ENCODE measurements around the gene CAT.

CAT gene

GRCh38 chr11:34459507-34460162, 20.9 kb downstream of the CAT start:
- no peak for DNase-seq (ENCODE audit: low spot score)

DNA sequence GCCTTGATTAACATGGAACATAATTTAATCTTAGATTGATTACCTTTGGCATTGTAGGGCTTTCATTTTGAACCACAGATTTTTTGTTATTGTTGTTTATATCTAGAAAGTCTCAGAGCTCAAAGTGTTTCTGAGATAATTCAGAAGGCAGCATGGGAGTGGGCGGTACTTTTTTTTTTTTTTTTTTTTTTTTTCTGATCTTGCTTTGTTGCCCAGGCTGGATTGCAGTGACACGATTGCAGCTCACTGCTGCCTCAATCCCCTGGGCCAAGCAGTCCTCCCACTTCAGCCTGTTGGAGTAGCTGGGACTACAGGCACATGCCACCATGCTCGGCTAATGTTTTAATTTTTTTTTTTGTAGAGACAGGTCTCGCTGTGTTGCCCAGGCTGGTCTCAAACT, 21.5 kb downstream of the CAT start:
- DNase-seq (ENCODE audit: low spot score), result no peak

DNA sequence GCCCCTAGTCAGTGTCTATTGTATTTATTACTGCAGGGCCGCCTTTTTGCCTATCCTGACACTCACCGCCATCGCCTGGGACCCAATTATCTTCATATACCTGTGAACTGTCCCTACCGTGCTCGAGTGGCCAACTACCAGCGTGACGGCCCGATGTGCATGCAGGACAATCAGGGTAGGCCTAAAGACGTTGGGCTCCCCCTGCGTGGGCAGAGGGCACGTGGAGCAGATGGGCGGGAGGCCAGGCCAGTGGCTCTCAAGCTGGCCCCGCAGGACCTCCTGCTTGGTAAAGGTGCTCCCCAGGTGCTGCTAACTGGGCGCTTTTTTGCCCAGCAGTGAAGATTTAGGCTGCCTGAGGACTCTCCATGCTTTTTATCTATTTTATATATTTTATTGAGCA, 22.5 kb downstream of the CAT start:
- no peak for DNase-seq (ENCODE audit: low spot score)

- no peak for DNase-seq (ENCODE audit: low spot score)
Observed at GRCh38 chr11:34464591-34465051, 25.9 kb downstream of the CAT start.

DNA sequence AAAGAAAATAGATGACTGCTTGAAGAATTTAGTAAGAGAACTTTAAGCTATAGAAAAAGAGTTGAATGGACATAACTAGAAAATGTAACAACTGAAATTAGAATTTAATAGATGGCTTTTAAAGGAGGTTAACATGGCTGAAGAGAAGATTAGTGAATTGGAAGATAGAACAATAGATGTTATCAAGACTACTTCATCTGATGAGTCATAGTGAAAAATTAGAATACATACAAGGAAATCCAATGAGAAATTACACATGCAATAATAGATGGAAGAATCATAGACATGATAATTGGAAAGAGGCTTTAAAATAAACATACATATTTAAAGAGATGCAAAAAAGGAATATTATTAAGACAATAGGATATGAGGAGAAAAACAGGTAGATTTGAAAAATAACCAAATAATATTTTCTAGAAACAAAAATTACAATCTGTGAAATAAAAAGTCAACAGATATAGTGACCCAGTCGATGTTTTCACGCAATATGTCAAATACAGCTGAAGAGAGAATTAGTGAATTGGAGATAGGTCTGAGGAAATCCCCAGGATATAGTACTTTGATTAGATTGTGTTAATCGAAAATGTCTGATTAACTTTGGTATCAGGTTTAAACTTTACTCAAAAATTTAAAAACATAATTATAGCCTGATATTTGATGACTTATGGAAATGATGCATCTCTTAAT, 28.2 kb downstream of the CAT start:
- no peak for DNase-seq (ENCODE audit: low spot score)

DNA sequence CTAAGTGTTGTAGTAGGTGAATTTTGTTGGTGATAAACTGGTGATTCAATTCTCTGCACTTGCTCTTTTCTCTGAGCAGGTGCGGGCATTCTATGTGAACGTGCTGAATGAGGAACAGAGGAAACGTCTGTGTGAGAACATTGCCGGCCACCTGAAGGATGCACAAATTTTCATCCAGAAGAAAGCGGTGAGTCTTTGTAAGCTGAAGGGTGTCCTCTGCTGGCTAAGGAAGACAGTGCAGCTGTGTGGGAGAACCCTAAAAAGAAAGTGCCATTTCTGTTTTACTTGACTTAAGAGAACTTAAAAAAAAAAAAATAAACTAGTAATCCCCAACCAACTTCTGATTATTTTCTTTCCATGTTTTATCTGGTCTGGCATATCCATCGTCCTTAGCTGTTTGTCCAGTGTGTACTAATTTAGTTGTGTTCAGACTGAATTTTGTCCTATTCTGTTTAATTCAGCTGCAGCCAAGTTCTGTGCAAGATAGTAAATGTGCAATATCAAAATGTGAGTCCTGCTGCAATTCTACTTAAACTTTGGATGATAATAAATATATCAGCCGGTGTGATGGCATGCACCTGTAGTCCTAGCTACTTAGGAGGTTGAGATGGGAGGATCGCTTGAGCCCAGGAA, 29.6 kb downstream of the CAT start:
- DNase-seq (ENCODE audit: low spot score), result no peak

DNA sequence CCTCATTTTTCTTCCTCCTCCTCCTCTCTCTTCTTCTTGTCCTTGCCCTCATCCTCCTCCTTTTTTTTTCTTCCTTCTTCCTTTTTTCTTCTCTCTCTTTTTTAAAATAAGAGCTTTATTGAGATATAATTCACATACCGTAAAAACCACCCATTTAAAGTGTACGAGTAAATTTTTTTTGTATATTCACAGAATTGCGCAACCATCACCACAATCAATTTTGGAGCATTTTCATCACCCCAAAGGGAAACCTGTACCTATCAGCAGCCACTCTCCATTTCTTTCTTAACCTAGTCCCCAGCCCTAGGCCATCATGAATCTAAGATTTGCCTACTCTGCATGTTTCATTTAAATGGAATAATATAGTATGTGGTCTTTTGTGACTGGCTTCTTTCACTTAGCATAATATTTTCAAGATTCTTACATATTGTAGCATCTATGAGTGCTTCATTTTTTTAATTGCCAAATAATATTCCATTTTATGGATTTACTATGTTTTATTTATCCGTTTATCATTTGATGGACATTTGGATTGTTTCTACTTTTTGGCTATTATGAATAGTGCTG, 35.0 kb downstream of the CAT start:
- no peak for DNase-seq (ENCODE audit: low spot score)

GRCh38 chr11:34475656-34476055, 36.9 kb downstream of the CAT start:
- DNase-seq (ENCODE audit: low spot score), result no peak

- DNase-seq (ENCODE audit: low spot score), result no peak
Observed at GRCh38 chr11:34476849-34477248, 38.1 kb downstream of the CAT start.

DNA sequence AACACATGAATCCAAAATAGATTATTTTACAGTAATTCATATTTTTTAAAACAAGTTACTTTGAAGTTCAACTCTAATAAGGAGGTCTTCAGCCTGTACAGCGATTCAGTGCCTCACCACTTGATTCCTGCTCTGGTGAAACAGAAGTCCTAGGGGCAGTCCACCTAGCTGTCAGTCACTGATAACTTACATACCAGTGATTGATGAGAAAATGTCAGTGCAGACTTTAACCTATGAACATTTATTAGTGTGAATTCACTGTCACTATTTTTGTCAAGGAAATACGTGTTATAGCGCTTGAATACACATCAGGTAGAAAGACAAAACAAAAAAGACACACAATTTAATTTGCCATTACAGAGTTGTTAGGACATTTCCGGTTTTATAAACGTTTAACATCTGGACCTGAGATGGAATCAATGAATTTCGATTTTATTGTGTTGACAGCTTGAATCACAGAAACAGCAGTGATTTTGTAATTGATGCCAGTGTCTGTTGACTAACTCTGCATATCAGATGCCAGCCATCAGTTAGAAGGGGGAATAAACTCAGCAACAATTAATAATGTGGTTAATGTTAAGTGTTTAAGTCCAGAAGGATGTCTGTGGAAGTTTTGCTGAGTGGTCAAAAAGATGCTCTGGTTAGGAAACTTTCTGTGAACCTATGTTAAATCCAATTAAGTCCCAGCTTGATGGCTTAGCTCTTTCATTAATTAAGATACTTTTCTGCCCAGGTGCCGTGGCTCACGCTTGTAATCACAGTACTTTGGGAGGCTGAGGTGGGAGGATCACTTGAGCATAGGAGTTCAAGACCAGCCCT, 40.3 kb downstream of the CAT start:
- no peak for DNase-seq (ENCODE audit: low spot score)

GRCh38 chr11:34480314-34480713, 41.6 kb downstream of the CAT start:
- no peak for DNase-seq (ENCODE audit: low spot score)

GRCh38 chr11:34481307-34481706, 42.6 kb downstream of the CAT start:
- DNase-seq (ENCODE audit: low spot score), result no peak

DNA sequence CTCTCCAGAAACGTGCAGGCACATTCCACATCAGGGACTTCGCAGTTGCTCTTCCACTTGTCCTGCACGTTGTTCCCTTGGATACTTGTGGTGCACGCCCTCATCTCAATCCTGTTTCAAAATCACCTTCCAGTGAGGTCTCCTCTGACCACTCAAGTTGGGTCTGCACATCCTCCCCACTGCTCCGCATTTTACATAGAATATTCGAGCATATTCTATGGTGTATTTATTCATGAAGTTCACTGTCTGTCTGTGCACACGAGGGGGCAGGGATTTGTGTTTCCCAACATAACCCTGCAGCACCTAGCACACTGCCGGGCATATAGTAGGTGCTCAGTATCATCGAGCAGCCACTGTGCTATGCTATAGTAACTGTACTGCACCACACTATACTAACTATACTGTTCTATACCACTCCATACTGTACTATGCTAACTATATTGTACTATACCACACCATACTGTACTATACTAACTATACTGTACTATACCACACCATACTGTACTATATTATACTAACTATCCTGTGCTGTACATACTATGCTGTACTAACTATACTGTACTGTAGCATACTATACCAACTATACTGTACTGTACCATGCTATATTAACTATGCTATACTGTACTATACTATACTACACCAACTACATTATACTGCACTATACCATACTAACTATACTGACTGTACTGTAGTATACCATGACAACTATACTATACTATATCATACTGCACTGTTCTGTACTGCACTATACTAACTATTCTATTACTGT, 44.6 kb downstream of the CAT start:
- no peak for DNase-seq (ENCODE audit: low spot score)

DNA sequence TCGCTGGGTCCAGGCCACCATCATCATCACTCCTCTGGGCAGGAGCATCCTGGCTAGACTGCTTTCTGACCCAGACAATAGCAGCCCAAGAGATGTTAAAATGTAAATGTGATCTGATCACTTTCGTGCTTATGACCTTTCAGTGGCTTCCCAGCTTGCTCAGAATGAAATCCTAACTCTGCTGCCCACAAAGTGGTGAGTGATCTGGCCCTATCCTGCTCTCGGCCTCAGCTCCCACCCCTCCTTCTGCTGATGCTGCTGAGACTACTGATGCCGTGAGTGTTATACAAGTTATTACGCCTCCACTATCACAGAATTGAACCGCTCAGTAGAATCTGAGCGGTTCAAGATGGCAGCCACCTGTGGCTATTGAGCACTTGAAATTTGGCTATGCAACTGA, 48.7 kb downstream of the CAT start:
- DNase-seq (ENCODE audit: low spot score), result no peak

DNA sequence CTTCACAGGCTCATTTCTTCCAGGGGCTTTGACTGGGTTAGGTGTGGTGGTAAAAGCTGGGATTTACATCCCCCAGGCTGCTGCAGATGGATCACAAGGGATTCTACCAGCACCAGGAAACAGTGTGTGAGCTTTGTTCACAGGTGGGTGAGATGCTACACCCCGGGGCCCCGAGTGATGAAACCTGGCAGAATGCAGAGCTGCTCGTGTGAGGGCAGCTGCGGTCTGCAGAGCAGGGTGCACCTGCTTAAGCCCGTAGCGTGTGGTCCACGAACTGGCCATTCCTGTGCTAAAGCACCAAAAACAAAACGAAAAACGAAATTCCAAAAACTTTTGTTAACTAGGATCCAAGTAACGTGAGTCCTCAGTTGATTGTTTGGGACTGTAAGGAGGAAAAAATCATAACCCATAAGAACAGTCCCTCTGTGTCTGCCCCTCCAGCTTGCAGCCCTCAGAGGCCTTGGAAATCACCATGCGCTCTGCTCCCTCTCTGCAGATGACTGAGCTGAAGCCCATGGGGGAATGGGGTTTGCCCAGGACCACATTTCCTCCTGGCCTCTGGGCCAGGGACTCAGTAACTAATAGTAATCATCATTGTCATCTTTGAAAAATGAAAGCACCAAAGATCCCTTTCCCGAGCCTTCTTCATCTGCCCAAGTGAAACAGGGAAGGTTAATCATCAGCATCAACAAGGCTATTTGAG, 50.3 kb downstream of the CAT start:
- DNase-seq (ENCODE audit: low spot score), result no peak

GRCh38 chr11:34490304-34490703, 51.6 kb downstream of the CAT start:
- DNase-seq (ENCODE audit: low spot score), result no peak

GRCh38 chr11:34492806-34493414, 54.2 kb downstream of the CAT start:
- DNase-seq (ENCODE audit: low spot score), result peak; percentile 45

DNA sequence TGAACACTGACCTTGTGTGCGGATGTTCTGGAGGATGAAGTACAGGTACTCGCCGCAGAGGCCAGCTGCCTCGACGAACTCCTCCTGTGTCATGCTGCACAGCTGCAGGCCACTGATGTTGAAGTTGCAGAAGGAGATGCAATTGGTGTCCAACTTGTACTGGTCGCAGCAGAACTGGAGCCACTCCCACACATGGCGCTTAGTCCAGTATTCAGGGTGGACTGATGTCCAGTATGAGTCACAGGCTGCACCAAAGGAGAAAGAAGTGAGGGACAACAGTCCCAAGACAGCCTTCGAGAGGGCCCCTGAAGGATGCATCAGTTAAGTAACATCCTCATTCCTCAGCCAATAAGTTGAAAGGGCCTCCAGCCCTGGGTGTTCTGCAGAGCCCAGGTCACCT, 54.7 kb downstream of the CAT start:
- no peak for DNase-seq (ENCODE audit: low spot score)

DNA sequence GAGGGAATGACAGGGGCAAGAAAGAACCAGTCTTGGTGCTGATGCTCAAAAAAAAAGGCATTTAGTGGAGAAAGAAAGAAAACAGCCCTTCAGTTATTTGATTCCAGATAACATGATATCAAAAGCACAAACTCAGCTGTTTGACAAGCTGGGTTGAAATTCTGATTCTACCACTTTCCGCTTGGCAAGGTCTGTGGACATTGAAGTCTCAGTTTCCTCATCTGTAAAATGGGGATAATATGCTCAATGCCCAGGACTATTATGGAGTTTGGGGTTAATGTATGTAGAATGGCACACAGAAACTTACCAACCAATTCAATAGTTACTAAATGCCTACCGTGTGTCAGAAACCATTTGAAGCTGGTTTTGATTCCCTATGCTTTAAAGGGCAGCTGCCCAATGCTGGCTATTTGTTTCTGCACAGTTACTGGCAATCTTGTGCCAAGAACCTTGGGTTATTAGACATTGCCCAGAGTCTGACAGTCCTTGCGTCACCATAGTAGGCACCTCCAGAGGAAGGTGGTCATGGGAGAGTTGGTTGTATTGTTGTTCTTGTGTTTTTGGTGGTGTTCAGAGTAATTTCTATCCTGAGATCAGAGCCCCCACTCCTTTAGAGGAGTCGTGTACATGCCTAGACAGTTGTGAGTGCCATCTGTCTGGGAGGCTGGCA, 55.3 kb downstream of the CAT start:
- no peak for DNase-seq (ENCODE audit: low spot score)

GRCh38 chr11:34495239-34495723, 56.5 kb downstream of the CAT start:
- no peak for DNase-seq (ENCODE audit: low spot score)

All from HuH-7.5 (cell line).